ENCODE measurements around the gene B3GNT7.

Gene B3GNT7

DNA sequence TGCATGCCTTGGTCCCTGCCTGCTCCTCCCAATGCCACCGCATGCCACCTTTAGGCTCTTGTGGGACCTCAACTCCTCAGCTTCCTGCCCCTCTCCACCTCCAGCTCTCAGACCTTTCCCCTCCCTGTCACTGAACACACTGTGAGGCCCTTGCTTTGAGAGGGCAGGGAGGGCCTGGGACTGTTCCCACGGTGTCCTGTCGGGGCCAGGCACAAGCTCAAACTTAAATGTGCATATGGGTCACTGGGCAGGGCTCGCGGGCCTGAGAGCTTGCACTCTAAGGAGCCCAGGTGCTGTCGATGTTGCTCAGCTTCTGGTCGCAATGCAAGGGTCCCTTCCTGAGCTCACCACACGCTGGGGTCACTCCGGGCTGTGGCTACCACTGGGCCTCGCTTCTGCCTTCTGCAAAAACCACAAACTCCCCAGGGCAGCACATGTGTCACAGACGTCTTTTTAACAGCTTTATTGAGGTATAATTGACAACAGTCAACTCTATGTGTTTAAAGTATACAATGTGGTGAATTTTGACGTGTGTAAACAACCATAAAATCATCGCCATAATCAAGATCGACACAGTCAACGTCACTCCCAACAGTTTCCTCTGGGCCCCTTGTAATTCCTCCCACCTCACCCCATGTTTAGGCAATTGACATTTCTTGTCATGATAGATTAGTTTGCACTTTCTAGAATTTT is 11.9 kb upstream of the B3GNT7 start:
- no peak overlapping the region for H3K27ac ChIP-seq (ENCODE audit: poor library complexity, severe bottlenecking)
- no peaks in the 10 kb centered on the region for H3K9me3 ChIP-seq (ENCODE audit: severe bottlenecking)
- no peaks in the 10 kb centered on the region for H3K36me3 ChIP-seq (ENCODE audit: low read depth)
- ATAC-seq (ENCODE audit: low read depth), result no peak
- no peak for DNase-seq (ENCODE audit: low spot score)
- H3K27me3 ChIP-seq (ENCODE audit: insufficient read depth, poor library complexity, severe bottlenecking), result no peaks in the 10 kb centered on the region
- TF ChIP-seq, protein P1, sequence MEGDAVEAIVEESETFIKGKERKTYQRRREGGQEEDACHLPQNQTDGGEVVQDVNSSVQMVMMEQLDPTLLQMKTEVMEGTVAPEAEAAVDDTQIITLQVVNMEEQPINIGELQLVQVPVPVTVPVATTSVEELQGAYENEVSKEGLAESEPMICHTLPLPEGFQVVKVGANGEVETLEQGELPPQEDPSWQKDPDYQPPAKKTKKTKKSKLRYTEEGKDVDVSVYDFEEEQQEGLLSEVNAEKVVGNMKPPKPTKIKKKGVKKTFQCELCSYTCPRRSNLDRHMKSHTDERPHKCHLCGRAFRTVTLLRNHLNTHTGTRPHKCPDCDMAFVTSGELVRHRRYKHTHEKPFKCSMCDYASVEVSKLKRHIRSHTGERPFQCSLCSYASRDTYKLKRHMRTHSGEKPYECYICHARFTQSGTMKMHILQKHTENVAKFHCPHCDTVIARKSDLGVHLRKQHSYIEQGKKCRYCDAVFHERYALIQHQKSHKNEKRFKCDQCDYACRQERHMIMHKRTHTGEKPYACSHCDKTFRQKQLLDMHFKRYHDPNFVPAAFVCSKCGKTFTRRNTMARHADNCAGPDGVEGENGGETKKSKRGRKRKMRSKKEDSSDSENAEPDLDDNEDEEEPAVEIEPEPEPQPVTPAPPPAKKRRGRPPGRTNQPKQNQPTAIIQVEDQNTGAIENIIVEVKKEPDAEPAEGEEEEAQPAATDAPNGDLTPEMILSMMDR (IDR thresholded peaks at IDR 0.05; ENCODE audit: poor library complexity, severe bottlenecking), result no peak
- no peak overlapping the region for H3K4me3 ChIP-seq (ENCODE audit: severe bottlenecking)
- H3K4me1 ChIP-seq (ENCODE audit: insufficient read depth, poor library complexity, severe bottlenecking), result peaks cover 5% of the 10 kb centered on the region

DNA sequence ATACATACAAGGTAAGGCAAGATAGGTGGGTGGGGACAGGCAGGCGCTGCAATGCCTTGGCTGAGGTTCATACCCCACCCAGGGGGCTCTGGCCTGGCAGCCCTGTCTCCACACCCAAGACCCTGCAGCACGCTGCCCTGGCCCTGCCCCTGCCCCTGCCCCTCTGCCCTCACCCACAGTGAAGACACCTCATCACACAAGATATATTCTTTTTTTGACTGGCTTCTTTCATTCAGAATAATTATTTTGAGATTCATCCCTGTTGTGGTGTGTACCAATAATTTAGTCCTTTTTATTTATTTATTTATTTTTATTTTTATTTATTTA is 11.4 kb upstream of the B3GNT7 start:
- H3K27me3 ChIP-seq (ENCODE audit: insufficient read depth, poor library complexity, severe bottlenecking), result no peaks in the 10 kb centered on the region
- no peak overlapping the region for H3K27ac ChIP-seq (ENCODE audit: poor library complexity, severe bottlenecking)
- TF ChIP-seq, protein P1 (IDR thresholded peaks at IDR 0.05; ENCODE audit: poor library complexity, severe bottlenecking), result no peak
- no peak for DNase-seq (ENCODE audit: low spot score)
- H3K9me3 ChIP-seq (ENCODE audit: severe bottlenecking), result no peaks in the 10 kb centered on the region
- no peak overlapping the region for H3K4me3 ChIP-seq (ENCODE audit: severe bottlenecking)
- H3K4me1 ChIP-seq (ENCODE audit: insufficient read depth, poor library complexity, severe bottlenecking), result peaks cover 4% of the 10 kb centered on the region
- ATAC-seq (ENCODE audit: low read depth), result no peak
- no peaks in the 10 kb centered on the region for H3K36me3 ChIP-seq (ENCODE audit: low read depth)

DNA sequence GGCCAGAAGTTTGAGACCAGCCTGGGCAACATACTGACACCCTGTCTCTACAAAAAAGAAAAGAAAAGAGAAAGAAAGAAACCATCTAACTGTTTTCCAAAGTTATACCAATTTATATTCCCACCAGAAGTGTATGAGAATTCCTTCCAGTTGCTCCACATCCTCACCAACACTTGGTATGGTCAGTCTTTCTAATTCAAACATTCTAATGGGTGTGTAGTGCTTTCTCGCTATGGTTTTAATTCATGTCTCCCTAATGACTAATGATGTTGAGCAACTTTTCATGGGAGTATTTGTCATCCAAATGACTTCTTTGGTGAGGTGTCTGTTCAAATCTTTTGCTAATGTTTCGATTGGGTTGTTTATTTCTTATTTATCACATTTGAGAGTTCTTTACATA is 10.5 kb upstream of the B3GNT7 start:
- H3K27ac ChIP-seq (ENCODE audit: poor library complexity, severe bottlenecking), result no peak overlapping the region
- H3K36me3 ChIP-seq (ENCODE audit: low read depth), result no peaks in the 10 kb centered on the region
- no peaks in the 10 kb centered on the region for H3K27me3 ChIP-seq (ENCODE audit: insufficient read depth, poor library complexity, severe bottlenecking)
- ATAC-seq (ENCODE audit: low read depth), result no peak
- no peak for DNase-seq (ENCODE audit: low spot score)
- no peak overlapping the region for H3K4me3 ChIP-seq (ENCODE audit: severe bottlenecking)
- TF ChIP-seq, protein P1 (IDR thresholded peaks at IDR 0.05; ENCODE audit: poor library complexity, severe bottlenecking), result no peak
- no peaks in the 10 kb centered on the region for H3K4me1 ChIP-seq (ENCODE audit: insufficient read depth, poor library complexity, severe bottlenecking)
- H3K9me3 ChIP-seq (ENCODE audit: severe bottlenecking), result no peaks in the 10 kb centered on the region

DNA sequence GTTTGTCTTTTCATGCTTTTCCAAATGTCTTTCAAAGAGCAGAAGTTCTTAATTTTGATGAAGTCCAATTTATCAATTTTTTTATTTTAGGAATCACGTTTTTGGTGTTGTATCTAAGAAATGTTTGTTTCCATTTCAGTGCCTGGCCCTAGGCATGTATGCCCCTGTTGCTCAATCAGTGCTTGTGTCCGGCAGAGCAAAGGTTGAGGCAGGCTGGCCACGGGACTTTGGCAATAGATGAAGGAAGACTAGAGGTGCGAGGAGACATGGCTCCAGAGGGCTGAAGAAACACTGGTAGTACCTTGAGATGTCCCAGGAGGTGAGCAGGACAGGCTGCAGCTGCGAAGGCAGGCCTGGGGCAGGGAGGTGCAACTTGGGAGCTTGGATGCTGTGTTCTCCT is 10.1 kb upstream of the B3GNT7 start:
- no peaks in the 10 kb centered on the region for H3K36me3 ChIP-seq (ENCODE audit: low read depth)

DNA sequence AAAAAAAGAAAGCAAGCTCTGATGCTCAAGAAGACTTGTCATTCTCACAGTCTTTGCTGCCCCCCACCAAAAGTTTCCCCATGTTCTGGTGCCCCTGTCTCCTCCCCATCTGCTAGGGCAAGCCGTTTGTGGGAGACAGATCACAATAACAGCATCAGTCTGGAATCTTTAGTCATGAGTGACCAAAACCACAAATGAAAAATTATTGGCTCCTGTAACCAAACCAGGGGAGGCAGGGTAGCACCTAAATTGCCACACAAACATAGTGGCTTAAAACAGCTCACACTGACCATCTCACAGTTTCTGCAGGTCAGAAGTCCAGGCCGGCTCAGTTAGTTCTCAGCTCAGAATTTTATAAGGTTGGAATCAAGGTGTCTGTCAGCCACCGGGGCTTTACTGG is 9.1 kb upstream of the B3GNT7 start:
- TF ChIP-seq, protein P1 (IDR thresholded peaks at IDR 0.05; ENCODE audit: poor library complexity, severe bottlenecking), result no peak
- Histone ChIP-seq H3K36me3 (ENCODE audit: low read depth) (no peaks in the 10 kb centered on the region), H3K4me1 (ENCODE audit: insufficient read depth, poor library complexity, severe bottlenecking) (no peaks in the 10 kb centered on the region), H3K27me3 (ENCODE audit: insufficient read depth, poor library complexity, severe bottlenecking) (no peaks in the 10 kb centered on the region), H3K9me3 (ENCODE audit: severe bottlenecking) (no peaks in the 10 kb centered on the region), H3K4me3 (ENCODE audit: severe bottlenecking) (no peak overlapping the region), H3K27ac (ENCODE audit: poor library complexity, severe bottlenecking) (no peak overlapping the region)
- DNase-seq (ENCODE audit: low spot score), result no peak
- peak; percentile 30; the same call in 1 of the 3 replicates for ATAC-seq (ENCODE audit: low read depth)

More for the DNA sequence above, 10.1 kb upstream of the B3GNT7 start:
- Histone ChIP-seq H3K4me1 (ENCODE audit: insufficient read depth, poor library complexity, severe bottlenecking) (no peaks in the 10 kb centered on the region), H3K9me3 (ENCODE audit: severe bottlenecking) (no peaks in the 10 kb centered on the region), H3K27ac (ENCODE audit: poor library complexity, severe bottlenecking) (no peak overlapping the region), H3K4me3 (ENCODE audit: severe bottlenecking) (no peak overlapping the region), H3K27me3 (ENCODE audit: insufficient read depth, poor library complexity, severe bottlenecking) (no peaks in the 10 kb centered on the region)
- TF ChIP-seq, protein P1 (IDR thresholded peaks at IDR 0.05; ENCODE audit: poor library complexity, severe bottlenecking), result no peak
- ATAC-seq (ENCODE audit: low read depth) (no peak), DNase-seq (ENCODE audit: low spot score) (no peak)
